Spleen (tissue), 11 donors: ENCODE measurements around the gene THUMPD1. TPM values are rescaled to one million over a fixed set of nuclear protein-coding genes. Genes with fewer than 3 reads are reported as not detected.
"Not testable (repeated sequence)": the region's sequence is repeated elsewhere in the genome, so short reads cannot be mapped to it uniquely, and the experiment has no call there.

ENCODE experiments used
- DNase-seq: peaks from one replicate; pipeline ENCODE4 v3.0.0-alpha.2; 2020
- H3K27ac ChIP-seq, 8 donors: fragments of 200-600 bp; sonication (generic) in 7 of 8; 1 replicate in 4 of 8; 2 replicates in 4 of 8; pipeline versions ENCODE4 v1.5.0 to v1.8.0; 2016 to 2021; ENCODE audit warnings: inconsistent platforms in 4 of 8, mild to moderate bottlenecking in 4 of 8, moderate library complexity in 1 of 8
- H3K27me3 ChIP-seq, 7 donors: fragments of 200-600 bp; sonication (generic) in 6 of 7; replicated peaks in 1 of 7; 1 replicate in 4 of 7; 2 replicates in 3 of 7; pipeline versions ENCODE4 v1.5.0 to v1.8.0; 2016 to 2021; ENCODE audit warnings: inconsistent platforms in 3 of 7, mild to moderate bottlenecking in 1 of 7
- H3K36me3 ChIP-seq, 6 donors: fragments of 200-600 bp; sonication (generic) in 5 of 6; 1 replicate in 4 of 6; 2 replicates in 2 of 6; pipeline versions ENCODE4 v1.5.0 to v1.8.0; 2016 to 2021; ENCODE audit warnings: inconsistent platforms in 2 of 6
- H3K4me1 ChIP-seq, 6 donors: fragments of 200-600 bp; sonication (generic) in 5 of 6; 1 replicate in 3 of 6; 2 replicates in 3 of 6; pipeline versions ENCODE4 v1.5.0 to v1.8.0; 2016 to 2021; ENCODE audit warnings: inconsistent platforms in 3 of 6
- H3K4me3 ChIP-seq, 8 donors: fragments of 200-600 bp; sonication (generic) in 7 of 8; 1 replicate in 4 of 8; 2 replicates in 4 of 8; pipeline versions ENCODE4 v1.5.0 to v1.8.0; 2016 to 2021; ENCODE audit warnings: inconsistent platforms in 4 of 8, mild to moderate bottlenecking in 4 of 8, moderate library complexity in 2 of 8
- H3K9me3 ChIP-seq, 8 donors: fragments of 200-600 bp; sonication (generic) in 7 of 8; 1 replicate in 4 of 8; 2 replicates in 4 of 8; pipeline versions ENCODE4 v1.5.0 to v1.8.0; 2016 to 2021; ENCODE audit warnings: inconsistent platforms in 4 of 8
- POLR2A ChIP-seq, 3 donors: fragments of 450-650 bp; IDR thresholded peaks; one replicate each; pipeline ENCODE4 v1.5.1; 2017; ENCODE audit warnings: antibody characterized with exemption in 3 of 3, mild to moderate bottlenecking in 1 of 3
- POLR2AphosphoS5 ChIP-seq, 3 donors: sonication (generic); formaldehyde crosslinking; IDR thresholded peaks; one replicate each; pipeline ENCODE4 v1.5.1; 2017; ENCODE audit warnings: antibody characterized with exemption in 3 of 3
- WGBS, 5 donors: extraction: QIAGEN DNeasy Blood & Tissue Kit in 3 of 5; methylation state at CpG; one replicate each; pipeline versions ENCODE4 v1.1.5 to v1.1.7; 2013 to 2018; 5-methylcytosine and 5-hydroxymethylcytosine counted together
- intact Hi-C: fragments of 100-400 bp; cut with DNase I; formaldehyde crosslinking; loops from one replicate; pipeline ENCODE4 v1.15.0; 2023; ENCODE audit warnings: low total_unique reads
- polyA plus RNA-seq, 3 donors: library from polyadenylated mRNA; stranded (reverse); fragments of 200-250 nt; gene quantifications; one replicate each; pipeline ENCODE4 v1.2.1, GENCODE V29; 2013
- total RNA-seq, 7 donors: library from RNA; depleted of rRNA in 3 of 7; stranded (reverse); fragments of >200 nt in 3 of 7; fragmentation: NEBNext Ultra II Directional in 4 of 7; extraction: Animal tissue kit (Norgen Biotek cat#: 25700) in 4 of 7; gene quantifications; one replicate each; pipeline versions ENCODE4 v1.1.0 to v1.2.1, GENCODE V29; 2016 to 2021
- TF ChIP-seq, protein P1 (sequence below), 11 experiments: fragments of 200-600 bp in 7 of 11; fragments of 450-650 bp in 4 of 11; sonication (generic) in 4 of 11; IDR thresholded peaks in 8 of 11; conservative IDR thresholded peaks in 3 of 11; 1 replicate in 7 of 11; 2 replicates in 4 of 11; pipeline versions ENCODE4 v1.4.0 to v1.8.0; 2016 to 2021; ENCODE audit warnings: antibody characterized with exemption in 11 of 11, inconsistent platforms in 4 of 11, mild to moderate bottlenecking in 1 of 11
- donor health status: healthy with polysubstance abuse.
- donor health status: DM: no; HTN: no; CAD: no; lungs with moderate emphysema.
- donor health status: DM: no; HTN: no; CAD: no.
- donor health status: Bipolar disorder and iron deficiency.
- donor health status: healthy.
- donor health status: DM: no; HTN: no; CAD: no.
- donor health status: DM: yes; HTN: yes; CAD: no.

THUMPD1 gene
- total and polyA plus RNA-seq, 10 donors, result 17.1 to 63.1 (median 37.0) TPM

DNA sequence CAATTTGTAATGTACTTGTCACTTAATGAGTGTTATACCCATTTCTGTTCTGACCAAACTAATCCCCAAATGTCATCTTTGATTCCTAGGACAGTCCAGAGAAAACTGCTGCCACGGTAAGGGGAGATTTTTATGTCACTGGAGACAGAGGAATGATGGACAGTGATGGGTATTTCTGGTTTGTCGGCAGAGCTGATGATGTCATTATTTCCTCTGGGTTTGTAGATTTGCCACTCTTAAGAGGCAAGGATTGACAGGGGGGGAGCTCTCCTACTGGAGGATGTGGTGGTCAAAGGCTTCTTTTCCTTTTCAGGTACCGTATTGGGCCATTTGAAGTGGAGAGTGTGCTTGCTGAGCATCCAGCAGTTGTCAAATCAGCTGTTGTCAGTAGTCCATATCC is 12.5 kb downstream of the THUMPD1 start:
- DNase-seq, result no peak
- WGBS, 5 donors, result 63 to 82% (median 77%) methylated on average over 3 of the region's 3 CpGs
- Histone ChIP-seq H3K27me3 (no peaks in the 10 kb centered on the region), H3K4me3 (no peak overlapping the region), H3K36me3 (peaks cover 0 to 17% (median 6%) of the 10 kb centered on the region in 6 donors), H3K27ac (no peak overlapping the region), H3K4me1 (no peaks in the 10 kb centered on the region), H3K9me3 (no peaks in the 10 kb centered on the region)
- TF ChIP-seq, protein P1, sequence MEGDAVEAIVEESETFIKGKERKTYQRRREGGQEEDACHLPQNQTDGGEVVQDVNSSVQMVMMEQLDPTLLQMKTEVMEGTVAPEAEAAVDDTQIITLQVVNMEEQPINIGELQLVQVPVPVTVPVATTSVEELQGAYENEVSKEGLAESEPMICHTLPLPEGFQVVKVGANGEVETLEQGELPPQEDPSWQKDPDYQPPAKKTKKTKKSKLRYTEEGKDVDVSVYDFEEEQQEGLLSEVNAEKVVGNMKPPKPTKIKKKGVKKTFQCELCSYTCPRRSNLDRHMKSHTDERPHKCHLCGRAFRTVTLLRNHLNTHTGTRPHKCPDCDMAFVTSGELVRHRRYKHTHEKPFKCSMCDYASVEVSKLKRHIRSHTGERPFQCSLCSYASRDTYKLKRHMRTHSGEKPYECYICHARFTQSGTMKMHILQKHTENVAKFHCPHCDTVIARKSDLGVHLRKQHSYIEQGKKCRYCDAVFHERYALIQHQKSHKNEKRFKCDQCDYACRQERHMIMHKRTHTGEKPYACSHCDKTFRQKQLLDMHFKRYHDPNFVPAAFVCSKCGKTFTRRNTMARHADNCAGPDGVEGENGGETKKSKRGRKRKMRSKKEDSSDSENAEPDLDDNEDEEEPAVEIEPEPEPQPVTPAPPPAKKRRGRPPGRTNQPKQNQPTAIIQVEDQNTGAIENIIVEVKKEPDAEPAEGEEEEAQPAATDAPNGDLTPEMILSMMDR (IDR thresholded peaks at IDR 0.05 in 8 of 11, conservative IDR thresholded peaks at IDR 0.05 in 3 of 11), result no peak
- no peak for TF ChIP-seq POLR2A (IDR thresholded peaks at IDR 0.05)
- no peak for TF ChIP-seq POLR2AphosphoS5 (IDR thresholded peaks at IDR 0.05)
- intact Hi-C loops, result no loop called here

DNA sequence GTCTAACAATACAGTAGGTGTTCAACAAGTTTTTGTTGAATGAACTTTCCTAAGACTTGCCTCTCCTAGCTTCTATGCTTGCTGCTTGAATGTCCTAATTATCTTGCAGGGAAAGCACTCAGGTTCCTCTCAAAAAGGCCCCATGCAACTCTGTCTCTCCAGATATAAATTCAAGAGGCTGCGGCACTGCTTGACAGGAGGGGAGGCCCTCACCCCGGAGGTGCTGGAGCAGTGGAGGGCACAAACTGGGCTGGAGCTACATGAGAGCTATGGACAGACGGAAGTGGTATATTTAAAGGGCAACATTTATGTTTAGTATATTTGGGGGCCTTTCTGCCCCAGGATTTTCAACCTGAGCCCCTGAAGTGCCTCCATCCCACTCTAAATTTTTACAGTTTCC is 14.4 kb downstream of the THUMPD1 start:
- WGBS, 5 donors, result 78 to 93% (median 91%) methylated on average over 3 of the region's 3 CpGs
- intact Hi-C loops, result no loop called here

DNA sequence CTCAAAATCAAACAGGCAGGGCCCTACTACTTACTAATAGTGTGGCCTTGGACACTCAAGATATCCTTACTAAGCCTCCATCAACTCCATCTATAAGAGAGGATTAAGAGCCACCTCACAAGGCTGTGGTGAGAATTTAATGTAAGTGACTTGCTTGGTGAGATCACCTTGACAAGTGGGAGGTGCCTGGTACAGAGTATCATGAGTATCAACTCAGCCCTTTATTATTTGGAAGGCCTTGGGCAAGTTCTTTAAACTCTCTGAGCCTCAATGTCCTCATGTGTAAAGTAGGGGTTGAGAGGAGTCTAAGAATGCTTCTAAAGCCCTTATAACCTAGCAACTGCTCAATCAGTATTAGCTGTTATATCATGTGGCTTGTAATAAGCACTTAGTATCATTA is 15.0 kb downstream of the THUMPD1 start:
- H3K36me3 ChIP-seq, result peaks cover 0 to 14% (median 0%) of the 10 kb centered on the region in 6 donors
- intact Hi-C loops, result no loop called here
- no peak overlapping the region for H3K27ac ChIP-seq
- TF ChIP-seq POLR2A (IDR thresholded peaks at IDR 0.05), result no peak
- TF ChIP-seq, protein P1 (IDR thresholded peaks at IDR 0.05 in 8 of 11, conservative IDR thresholded peaks at IDR 0.05 in 3 of 11), result no peak
- no peak for TF ChIP-seq POLR2AphosphoS5 (IDR thresholded peaks at IDR 0.05)
- no peaks in the 10 kb centered on the region for H3K4me1 ChIP-seq
- H3K4me3 ChIP-seq, result no peak overlapping the region
- H3K27me3 ChIP-seq, result no peaks in the 10 kb centered on the region
- no peaks in the 10 kb centered on the region for H3K9me3 ChIP-seq
- no peak for DNase-seq

More for the DNA sequence above, 14.4 kb downstream of the THUMPD1 start:
- DNase-seq, result no peak
- no peak overlapping the region for H3K4me3 ChIP-seq
- H3K9me3 ChIP-seq, result no peaks in the 10 kb centered on the region
- H3K27ac ChIP-seq, result no peak overlapping the region
- TF ChIP-seq, protein P1 (IDR thresholded peaks at IDR 0.05 in 8 of 11, conservative IDR thresholded peaks at IDR 0.05 in 3 of 11), result no peak
- no peak for TF ChIP-seq POLR2A (IDR thresholded peaks at IDR 0.05)
- TF ChIP-seq POLR2AphosphoS5 (IDR thresholded peaks at IDR 0.05), result no peak
- H3K27me3 ChIP-seq, result no peaks in the 10 kb centered on the region
- no peaks in the 10 kb centered on the region for H3K4me1 ChIP-seq
- peaks cover 0 to 14% (median 0%) of the 10 kb centered on the region in 6 donors for H3K36me3 ChIP-seq

DNA sequence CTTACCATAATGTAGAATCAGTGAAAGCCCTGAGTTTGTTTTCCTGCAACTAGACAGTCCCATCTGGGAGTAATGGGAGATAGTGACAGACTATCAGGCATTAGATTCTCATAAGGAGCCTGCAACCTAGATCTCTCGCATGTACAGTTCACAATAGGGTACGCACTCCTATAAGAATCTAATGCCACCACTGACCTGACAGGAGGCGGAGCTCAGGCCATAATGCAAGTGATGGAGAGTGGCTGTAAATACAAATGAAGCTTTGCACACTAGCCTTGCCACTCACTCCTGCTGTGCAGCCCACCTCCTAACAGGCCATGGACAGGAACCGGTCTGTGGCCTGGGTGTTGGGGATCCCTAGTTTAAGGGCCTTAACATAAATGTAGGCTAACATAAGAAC is 21.4 kb downstream of the THUMPD1 start:
- DNase-seq, result no peak
- Histone ChIP-seq H3K27ac (no peak overlapping the region), H3K36me3 (no peaks in the 10 kb centered on the region), H3K27me3 (no peaks in the 10 kb centered on the region), H3K4me3 (no peak overlapping the region), H3K9me3 (no peaks in the 10 kb centered on the region), H3K4me1 (no peaks in the 10 kb centered on the region)
- WGBS, 5 donors, result 93 to 100% (median 95%) methylated on average over 4 of the region's 4 CpGs
- intact Hi-C loops, result no loop called here
- TF ChIP-seq POLR2A (IDR thresholded peaks at IDR 0.05), result no peak
- TF ChIP-seq POLR2AphosphoS5 (IDR thresholded peaks at IDR 0.05), result no peak
- TF ChIP-seq, protein P1 (IDR thresholded peaks at IDR 0.05 in 8 of 11, conservative IDR thresholded peaks at IDR 0.05 in 3 of 11), result no peak

DNA sequence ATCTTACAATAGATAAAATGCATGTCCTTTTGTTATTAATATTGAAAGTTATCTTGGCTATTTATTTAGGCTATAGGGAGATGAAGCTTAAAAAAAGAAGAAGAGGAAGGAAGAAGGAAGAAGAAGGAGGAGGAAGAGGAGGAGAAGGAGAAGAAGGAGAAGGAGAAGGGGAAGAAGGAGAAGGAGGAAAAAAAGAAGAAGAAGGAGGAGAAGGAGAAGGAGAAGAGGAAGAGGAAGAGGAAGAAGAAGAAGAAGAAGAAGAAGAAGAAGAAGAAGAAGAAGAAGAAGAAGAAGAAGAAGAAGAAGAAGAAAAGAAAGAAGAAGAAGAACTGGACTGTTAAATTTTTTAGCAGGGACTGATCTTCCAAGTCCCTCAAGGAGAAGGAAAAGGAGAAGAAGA is 23.9 kb downstream of the THUMPD1 start:
- H3K27ac ChIP-seq, H3K4me3 ChIP-seq, intact Hi-C loops, H3K4me1 ChIP-seq, DNase-seq, H3K27me3 ChIP-seq, H3K9me3 ChIP-seq, H3K36me3 ChIP-seq: not testable (repeated sequence)
